Tibial artery (tissue), 4 donors: ENCODE data around the gene IL36A.

ENCODE experiments used
- DNase-seq, 2 donors: peaks; one replicate each; pipeline ENCODE4 v3.0.0-alpha.2; 2019
- H3K27ac ChIP-seq, 2 donors: fragments of 200-600 bp; sonication (generic) in 1 of 2; 1 replicate in 1 of 2; 2 replicates in 1 of 2; pipeline ENCODE4 v1.5.1; 2018 to 2019; ENCODE audit warnings: mild to moderate bottlenecking in 1 of 2
- H3K27me3 ChIP-seq, 2 donors: fragments of 200-600 bp; sonication (generic) in 1 of 2; one replicate each; pipeline versions ENCODE4 v1.5.1 to v1.6.0; 2016 to 2019
- H3K36me3 ChIP-seq, 3 donors: fragments of 200-600 bp; sonication (generic) in 2 of 3; one replicate each; pipeline ENCODE4 v1.5.1; 2016 to 2019; ENCODE audit warnings: mild to moderate bottlenecking in 2 of 3
- H3K4me1 ChIP-seq, 4 donors: fragments of 200-600 bp; sonication (generic) in 2 of 4; 1 replicate in 3 of 4; 2 replicates in 1 of 4; pipeline ENCODE4 v1.5.1; 2016 to 2019
- H3K4me3 ChIP-seq, 2 donors: fragments of 200-600 bp; sonication (generic) in 1 of 2; 1 replicate in 1 of 2; 2 replicates in 1 of 2; pipeline ENCODE4 v1.5.1; 2018 to 2019; ENCODE audit warnings: mild to moderate bottlenecking in 2 of 2
- H3K9me3 ChIP-seq, 3 donors: fragments of 200-600 bp; sonication (generic) in 1 of 3; one replicate each; pipeline ENCODE4 v1.5.1; 2016 to 2019
- intact Hi-C: fragments of 100-400 bp; cut with DNase I; formaldehyde crosslinking; loops from one replicate; pipeline ENCODE4 v1.15.0; 2023; ENCODE audit warnings: low total_unique reads
- TF ChIP-seq, protein P1 (sequence below), 2 experiments: fragments of 200-600 bp in 1 of 2; fragments of 450-650 bp in 1 of 2; IDR thresholded peaks; one replicate each; pipeline ENCODE4 v1.5.1; 2017 to 2019; ENCODE audit warnings: antibody characterized with exemption in 2 of 2, mild to moderate bottlenecking in 1 of 2, moderate library complexity in 1 of 2

Gene IL36A

GRCh38 chr2:113025737-113026136 lies 20.5 kb downstream of the IL36A start:
- peaks cover 0 to 2% of the 10 kb centered on the region in 2 donors for H3K27me3 ChIP-seq
- H3K9me3 ChIP-seq: no peaks in the 10 kb centered on the region
- TF ChIP-seq, protein P1, sequence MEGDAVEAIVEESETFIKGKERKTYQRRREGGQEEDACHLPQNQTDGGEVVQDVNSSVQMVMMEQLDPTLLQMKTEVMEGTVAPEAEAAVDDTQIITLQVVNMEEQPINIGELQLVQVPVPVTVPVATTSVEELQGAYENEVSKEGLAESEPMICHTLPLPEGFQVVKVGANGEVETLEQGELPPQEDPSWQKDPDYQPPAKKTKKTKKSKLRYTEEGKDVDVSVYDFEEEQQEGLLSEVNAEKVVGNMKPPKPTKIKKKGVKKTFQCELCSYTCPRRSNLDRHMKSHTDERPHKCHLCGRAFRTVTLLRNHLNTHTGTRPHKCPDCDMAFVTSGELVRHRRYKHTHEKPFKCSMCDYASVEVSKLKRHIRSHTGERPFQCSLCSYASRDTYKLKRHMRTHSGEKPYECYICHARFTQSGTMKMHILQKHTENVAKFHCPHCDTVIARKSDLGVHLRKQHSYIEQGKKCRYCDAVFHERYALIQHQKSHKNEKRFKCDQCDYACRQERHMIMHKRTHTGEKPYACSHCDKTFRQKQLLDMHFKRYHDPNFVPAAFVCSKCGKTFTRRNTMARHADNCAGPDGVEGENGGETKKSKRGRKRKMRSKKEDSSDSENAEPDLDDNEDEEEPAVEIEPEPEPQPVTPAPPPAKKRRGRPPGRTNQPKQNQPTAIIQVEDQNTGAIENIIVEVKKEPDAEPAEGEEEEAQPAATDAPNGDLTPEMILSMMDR (IDR thresholded peaks at IDR 0.05): no peak
- no peaks in the 10 kb centered on the region for H3K4me1 ChIP-seq
- H3K4me3 ChIP-seq: no peak overlapping the region
- H3K27ac ChIP-seq: no peak overlapping the region
- H3K36me3 ChIP-seq: no peaks in the 10 kb centered on the region
- no peak for DNase-seq
- intact Hi-C loops: no loop called here

GRCh38 chr2:113027691-113028090 lies 22.4 kb downstream of the IL36A start:
- intact Hi-C loops: no loop called here
- H3K4me1 ChIP-seq: no peaks in the 10 kb centered on the region
- DNase-seq: no peak
- H3K36me3 ChIP-seq: no peaks in the 10 kb centered on the region
- H3K9me3 ChIP-seq: no peaks in the 10 kb centered on the region
- H3K27ac ChIP-seq: no peak overlapping the region
- TF ChIP-seq, protein P1 (IDR thresholded peaks at IDR 0.05): no peak
- H3K27me3 ChIP-seq: peaks cover 0 to 2% of the 10 kb centered on the region in 2 donors
- H3K4me3 ChIP-seq: no peak overlapping the region

- no peak for DNase-seq
- intact Hi-C loops: no loop called here
- Histone ChIP-seq H3K27ac (no peak overlapping the region), H3K4me3 (no peak overlapping the region), H3K36me3 (no peaks in the 10 kb centered on the region), H3K9me3 (no peaks in the 10 kb centered on the region), H3K27me3 (peaks cover 0 to 2% of the 10 kb centered on the region in 2 donors), H3K4me1 (no peaks in the 10 kb centered on the region)
- TF ChIP-seq, protein P1 (IDR thresholded peaks at IDR 0.05): no peak
These were observed 22.9 kb downstream of the IL36A start for GRCh38 chr2:113028112-113028511.

- H3K27ac ChIP-seq: no peak overlapping the region
- TF ChIP-seq, protein P1 (IDR thresholded peaks at IDR 0.05): no peak
- intact Hi-C loops: no loop called here
These were observed 27.5 kb downstream of the IL36A start for GRCh38 chr2:113032737-113033136.

DNA sequence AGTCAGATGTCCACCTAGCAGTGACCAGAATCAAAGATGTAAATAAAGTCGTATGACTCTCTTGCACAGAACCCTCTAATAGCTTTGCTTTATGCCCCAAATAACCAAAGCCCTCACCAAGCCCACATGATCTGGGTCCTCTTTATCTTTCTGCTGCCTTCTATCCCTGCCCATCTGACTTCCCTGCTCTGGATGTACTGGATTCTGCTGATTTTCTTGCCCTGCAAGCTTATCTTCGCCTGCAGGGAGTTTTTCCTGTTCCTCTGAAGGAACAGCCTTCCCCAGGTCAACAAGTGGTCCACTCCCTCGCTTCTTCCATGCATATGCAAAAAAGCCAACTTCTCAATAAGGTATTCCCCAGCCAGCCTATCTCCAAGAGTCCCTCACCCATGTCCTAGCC lies 28.8 kb downstream of the IL36A start:
- H3K36me3 ChIP-seq: no peaks in the 10 kb centered on the region
- no peaks in the 10 kb centered on the region for H3K4me1 ChIP-seq
- H3K27me3 ChIP-seq: peaks cover 0 to under 1% of the 10 kb centered on the region in 2 donors
- no peak overlapping the region for H3K27ac ChIP-seq
- DNase-seq: no peak
- H3K9me3 ChIP-seq: no peaks in the 10 kb centered on the region
- TF ChIP-seq, protein P1 (IDR thresholded peaks at IDR 0.05): no peak
- intact Hi-C loops: no loop called here
- H3K4me3 ChIP-seq: no peak overlapping the region

More at GRCh38 chr2:113032737-113033136, 27.5 kb downstream of the IL36A start:
- H3K4me3 ChIP-seq: no peak overlapping the region
- DNase-seq: no peak
- H3K27me3 ChIP-seq: peaks cover 0 to 2% of the 10 kb centered on the region in 2 donors
- H3K9me3 ChIP-seq: no peaks in the 10 kb centered on the region
- H3K4me1 ChIP-seq: no peaks in the 10 kb centered on the region
- H3K36me3 ChIP-seq: no peaks in the 10 kb centered on the region

DNA sequence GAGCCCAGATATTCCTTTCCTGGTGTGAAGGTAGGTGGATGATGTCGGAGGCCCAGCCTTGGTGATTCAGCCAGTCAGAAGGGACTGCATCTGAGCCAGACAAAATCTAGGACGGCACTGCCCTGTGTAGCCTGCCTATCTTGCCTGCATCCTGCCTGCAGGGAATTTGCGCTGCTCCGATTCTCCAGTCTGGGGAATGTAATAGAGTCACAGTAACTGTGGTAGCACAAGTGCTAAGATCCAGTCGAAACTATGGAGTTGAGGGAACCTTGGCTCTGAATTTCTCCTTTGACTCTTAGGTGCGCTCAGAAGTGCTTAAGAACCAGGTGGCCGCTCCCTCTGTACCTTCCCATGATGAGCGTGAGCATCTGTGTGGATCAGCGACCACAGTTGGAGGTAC lies 31.5 kb downstream of the IL36A start:
- DNase-seq: no peak
- Histone ChIP-seq H3K9me3 (no peaks in the 10 kb centered on the region), H3K36me3 (no peaks in the 10 kb centered on the region), H3K27me3 (no peaks in the 10 kb centered on the region), H3K27ac (no peak overlapping the region), H3K4me3 (no peak overlapping the region), H3K4me1 (no peaks in the 10 kb centered on the region)
- intact Hi-C loops: no loop called here
- TF ChIP-seq, protein P1 (IDR thresholded peaks at IDR 0.05): no peak
